HG03457 (cell line): ENCODE results near the gene SREBF1.
A peak's percentile ranks its signal among the peaks of the same experiment; 100 is the strongest.

Experiments used
- ATAC-seq: cut with Tn5 transposase; IDR thresholded peaks from one replicate; pipeline ENCODE4 v1.9.1; 2021; ENCODE audit warnings: moderate number of reproducible peaks; ENCODE audit not compliant: unreplicated experiment

Gene SREBF1

GRCh38 chr17:17842111-17842876 is 5.5 kb upstream of the SREBF1 start:
- ATAC-seq = no peak

GRCh38 chr17:17841601-17842025 is 4.8 kb upstream of the SREBF1 start:
- no peak for ATAC-seq

GRCh38 chr17:17840751-17841591 is 4.2 kb upstream of the SREBF1 start:
- no peak for ATAC-seq

- no peak for ATAC-seq
Observed at GRCh38 chr17:17839791-17840707, 3.3 kb upstream of the SREBF1 start.

GRCh38 chr17:17837966-17838962 is 1.5 kb upstream of the SREBF1 start:
- no peak for ATAC-seq

- ATAC-seq = no peak
Observed at GRCh38 chr17:17837380-17837821, 615 bp upstream of the SREBF1 start.

- peak; percentile 50 for ATAC-seq
Observed at GRCh38 chr17:17836250-17836817, 452 bp downstream of the SREBF1 start.

- no peak for ATAC-seq
Observed at GRCh38 chr17:17835415-17836249, 1.2 kb downstream of the SREBF1 start.

- ATAC-seq = no peak
Observed at GRCh38 chr17:17834974-17835373, 1.8 kb downstream of the SREBF1 start.

- no peak for ATAC-seq
Observed at GRCh38 chr17:17833658-17834357, 3.0 kb downstream of the SREBF1 start.

GRCh38 chr17:17832032-17832363 is 4.8 kb downstream of the SREBF1 start:
- ATAC-seq = no peak

- ATAC-seq = no peak
Observed at GRCh38 chr17:17831208-17832031, 5.4 kb downstream of the SREBF1 start.

GRCh38 chr17:17830740-17831207 is 6.0 kb downstream of the SREBF1 start:
- ATAC-seq = no peak

- ATAC-seq = no peak
Observed at GRCh38 chr17:17830269-17830567, 6.6 kb downstream of the SREBF1 start.

GRCh38 chr17:17827826-17828621 is 8.8 kb downstream of the SREBF1 start:
- ATAC-seq = no peak
